Measurements from ENCODE around the gene LRRN4CL. TPM values are rescaled to one million over a fixed set of nuclear protein-coding genes. Genes with fewer than 3 reads are reported as not detected.
A peak's percentile ranks its signal among the peaks of the same experiment; 100 is the strongest.

The LRRN4CL gene
- total and polyA plus RNA-seq, 2 of the 4 experiments (the other 2 are of a cell fraction), result 0.36 to 0.84 TPM

DNA sequence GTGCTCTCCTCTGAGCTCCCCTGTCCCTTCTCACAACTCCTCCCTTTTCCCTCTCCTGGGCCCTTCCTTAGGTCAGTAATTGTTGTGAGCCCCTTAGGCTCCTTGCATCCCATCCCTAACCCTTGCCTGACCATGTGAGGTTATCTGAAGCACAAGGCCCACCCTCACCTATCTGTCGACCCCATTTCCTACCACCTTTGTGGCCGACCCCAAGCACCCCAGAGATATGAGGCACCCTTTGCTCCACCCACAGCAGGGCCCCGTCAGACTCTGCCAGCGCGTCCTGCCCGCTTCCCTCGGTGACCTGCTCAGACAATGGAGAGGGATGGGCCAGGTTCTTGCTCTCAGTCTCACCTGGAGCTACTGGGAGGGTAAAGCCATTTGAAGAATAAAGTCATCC lies 19.5 kb upstream of the LRRN4CL start:
- Histone ChIP-seq H2BK20ac (ENCODE audit: low read depth, low read length) (no peak overlapping the region), H2AK5ac (ENCODE audit: low read depth, low read length) (peak overlapping the region; percentile 58), H3K4ac (ENCODE audit: low read depth, low read length) (peak overlapping the region; percentile 86), H3K18ac (ENCODE audit: low read depth, low read length) (peak overlapping the region; percentile 64; the same call in 1 of the 2 replicates), H3K27me3 (ENCODE audit: control insufficient read depth, insufficient read depth, low read length) (no peaks in the 10 kb centered on the region), H3K9me1 (ENCODE audit: insufficient read depth, low read length) (peaks cover 17% of the 10 kb centered on the region), H3K4me1 (ENCODE audit: control insufficient read depth, insufficient read depth, low read length) (peaks cover 20% of the 10 kb centered on the region), H2BK5ac (ENCODE audit: low read depth, low read length, poor library complexity, severe bottlenecking) (peak overlapping the region; percentile 53), H3K56ac (ENCODE audit: extremely low read depth, insufficient read depth, low read length) (peak overlapping the region; percentile 77), H3K9me3 (ENCODE audit: control insufficient read depth, insufficient read depth, low read length) (no peaks in the 10 kb centered on the region), H3K23ac (ENCODE audit: low read depth, low read length) (peak overlapping the region; percentile 55; the same call in 1 of the 2 replicates), H3K27ac (ENCODE audit: insufficient read depth, low read length) (peak overlapping the region; percentile 86), H3K14ac (replicated peaks; ENCODE audit: low read depth, low read length) (peak overlapping the region; percentile 88), H4K20me1 (ENCODE audit: insufficient read depth, low read length) (no peaks in the 10 kb centered on the region), H3K9ac (ENCODE audit: low read depth, low read length) (peak overlapping the region; percentile 82), H3K79me1 (ENCODE audit: low read depth in 1 of 2, low read length in 2 of 2) (peaks cover 20 to 62% of the 10 kb centered on the region in 2 experiments), H3K4me3 (ENCODE audit: insufficient read depth, low read depth, low read length) (peak overlapping the region; percentile 54), H2BK15ac (ENCODE audit: low read depth, low read length) (no peak overlapping the region), H2AFZ (replicated peaks; ENCODE audit: low read length, poor library complexity) (peak overlapping the region; percentile 90), H3K36me3 (ENCODE audit: control insufficient read depth, insufficient read depth, low read length) (peaks cover 22% of the 10 kb centered on the region), H4K5ac (ENCODE audit: low read depth, low read length) (peak overlapping the region; percentile 86), H2AK9ac (replicated peaks; ENCODE audit: low read depth, low read length, poor library complexity) (peak overlapping the region; percentile 97), H3K4me2 (ENCODE audit: low read depth, low read length) (peak overlapping the region; percentile 86), H4K8ac (ENCODE audit: low read depth in 2 of 2, low read length in 2 of 2) (peak overlapping the region; percentile 93 to 97), H2BK120ac (ENCODE audit: low read depth, low read length) (no peak overlapping the region), H4K91ac (ENCODE audit: insufficient read depth, low read depth, low read length) (peak overlapping the region; percentile 72)
- in situ Hi-C loops (cut with MboI; ENCODE audit: low sequenced_read_pairs) (no loop called here), dilution Hi-C loops (cut with HindIII; ENCODE audit: low sequenced_read_pairs, unreplicated experiment) (no loop called here), intact Hi-C loops (cut with micrococcal nuclease) (no loop called here)
- no peak for TF ChIP-seq MAZ (IDR thresholded peaks at IDR 0.05; ENCODE audit: borderline replicate concordance, low read depth, low read length)
- 16% methylated on average over 2 of the region's 7 CpGs; no CpG with 5 or more reads in 1 of the 2 experiments for WGBS, 2 experiments (ENCODE audit: extremely low coverage in 2 of 2, insufficient read length in 1 of 2)
- ChIA-PET CTCF (no interaction called here), POLR2A (ENCODE audit: unreplicated experiment) (interaction anchor here (0.7 kb wide), 1 partner anchor 135 kb away, joined by 3 read pairs; the partner anchor contains the start of gene EEF1G)
- BruUV-seq (replicated peaks), result no TSS peak
- ATAC-seq (ENCODE audit: low read depth), result no peak
- DNase-seq, result no peak
